ENCODE results near the gene ASPSCR1.

DNA sequence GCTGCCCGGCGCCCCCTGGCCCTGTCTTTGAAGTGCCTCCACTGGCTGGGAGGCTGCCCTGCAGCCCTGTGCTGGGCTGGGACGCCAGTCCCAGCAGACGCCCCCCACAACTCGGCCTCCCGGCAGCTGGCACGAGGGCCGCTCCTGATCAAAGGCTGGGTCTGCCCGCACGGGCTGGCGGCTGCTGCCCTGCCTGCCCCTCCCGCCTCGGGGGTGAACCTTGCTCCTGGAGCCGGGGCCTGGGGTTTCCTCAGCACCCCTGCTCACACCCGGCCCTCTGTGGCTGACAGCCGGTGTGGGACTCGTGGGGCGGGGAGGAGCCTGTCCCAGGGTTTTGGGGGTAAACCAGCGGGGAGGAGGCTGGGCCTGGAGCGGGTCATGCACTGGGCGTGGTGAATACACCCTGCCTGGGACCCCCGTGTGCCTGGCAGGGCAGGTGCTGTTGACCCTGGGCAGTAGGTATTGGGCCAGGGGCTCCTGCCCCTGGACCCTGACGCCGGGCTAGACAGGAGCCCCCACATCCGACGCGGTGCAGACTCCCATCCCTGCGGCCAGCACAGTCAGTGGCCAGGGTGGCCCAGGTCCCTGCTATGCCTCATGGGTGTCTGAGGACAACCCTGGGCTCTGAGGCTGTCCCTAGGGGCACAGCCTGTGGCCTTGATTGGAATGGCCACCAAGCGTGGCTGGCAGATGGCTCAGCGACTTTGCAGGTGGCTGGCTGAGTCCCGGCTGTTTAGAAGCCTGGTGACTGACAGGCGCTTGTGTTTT is 23.6 kb downstream of the ASPSCR1 start:
- TF ChIP-seq, protein P1, sequence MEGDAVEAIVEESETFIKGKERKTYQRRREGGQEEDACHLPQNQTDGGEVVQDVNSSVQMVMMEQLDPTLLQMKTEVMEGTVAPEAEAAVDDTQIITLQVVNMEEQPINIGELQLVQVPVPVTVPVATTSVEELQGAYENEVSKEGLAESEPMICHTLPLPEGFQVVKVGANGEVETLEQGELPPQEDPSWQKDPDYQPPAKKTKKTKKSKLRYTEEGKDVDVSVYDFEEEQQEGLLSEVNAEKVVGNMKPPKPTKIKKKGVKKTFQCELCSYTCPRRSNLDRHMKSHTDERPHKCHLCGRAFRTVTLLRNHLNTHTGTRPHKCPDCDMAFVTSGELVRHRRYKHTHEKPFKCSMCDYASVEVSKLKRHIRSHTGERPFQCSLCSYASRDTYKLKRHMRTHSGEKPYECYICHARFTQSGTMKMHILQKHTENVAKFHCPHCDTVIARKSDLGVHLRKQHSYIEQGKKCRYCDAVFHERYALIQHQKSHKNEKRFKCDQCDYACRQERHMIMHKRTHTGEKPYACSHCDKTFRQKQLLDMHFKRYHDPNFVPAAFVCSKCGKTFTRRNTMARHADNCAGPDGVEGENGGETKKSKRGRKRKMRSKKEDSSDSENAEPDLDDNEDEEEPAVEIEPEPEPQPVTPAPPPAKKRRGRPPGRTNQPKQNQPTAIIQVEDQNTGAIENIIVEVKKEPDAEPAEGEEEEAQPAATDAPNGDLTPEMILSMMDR (IDR thresholded peaks at IDR 0.05): no peak
- TF ChIP-seq MYBL2 (CRISPR knock-in tag; IDR thresholded peaks at IDR 0.05) (no peak), NFYB (CRISPR knock-in tag; conservative IDR thresholded peaks at IDR 0.05; ENCODE audit: low read depth) (no peak), ETV6 (CRISPR knock-in tag; IDR thresholded peaks at IDR 0.05) (no peak), TEAD4 (CRISPR knock-in tag; IDR thresholded peaks at IDR 0.05) (no peak), SOX15 (CRISPR knock-in tag; IDR thresholded peaks at IDR 0.05) (no peak)
- TF ChIP-seq, protein P2, sequence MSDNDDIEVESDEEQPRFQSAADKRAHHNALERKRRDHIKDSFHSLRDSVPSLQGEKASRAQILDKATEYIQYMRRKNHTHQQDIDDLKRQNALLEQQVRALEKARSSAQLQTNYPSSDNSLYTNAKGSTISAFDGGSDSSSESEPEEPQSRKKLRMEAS (CRISPR knock-in tag; IDR thresholded peaks at IDR 0.05): no peak
